HG02642 (cell line): Measurements from ENCODE around the gene CXCL16.
"Not testable (repeated sequence)": the region's sequence is repeated elsewhere in the genome, so short reads cannot be mapped to it uniquely, and the experiment has no call there.

ENCODE experiments used
- ATAC-seq: cut with Tn5 transposase; IDR thresholded peaks from one replicate; pipeline ENCODE4 v1.9.1; 2021; ENCODE audit warnings: mild to moderate bottlenecking; ENCODE audit not compliant: unreplicated experiment, poor library complexity

The CXCL16 gene

DNA sequence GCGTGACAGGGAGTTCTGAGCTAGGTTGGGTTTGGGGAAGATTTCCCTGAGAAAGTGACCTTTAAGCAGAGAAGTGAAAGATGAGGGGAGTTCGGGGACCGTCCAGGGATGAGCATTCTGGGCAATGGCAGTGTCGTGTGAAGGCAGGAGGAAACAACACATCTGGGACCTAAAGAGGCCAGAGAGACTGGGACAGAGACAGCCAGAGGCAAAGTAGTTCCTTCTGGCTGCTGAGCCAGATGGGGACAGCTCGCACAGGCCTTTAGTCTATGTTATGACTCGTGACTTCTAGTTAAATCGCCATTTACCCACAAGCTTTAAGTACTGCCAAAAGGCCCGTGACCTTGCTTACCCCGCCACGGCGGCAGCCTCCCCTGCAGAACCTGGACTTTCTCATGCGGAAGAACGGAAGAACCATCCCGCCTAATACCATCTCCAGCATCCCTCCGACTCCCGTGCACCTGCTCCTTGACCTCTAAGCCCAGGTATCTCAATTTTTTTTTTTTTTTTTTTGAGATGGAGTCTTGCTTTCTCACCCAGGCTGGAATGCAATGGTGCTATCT, 17.0 kb downstream of the CXCL16 start:
- no peak for ATAC-seq

DNA sequence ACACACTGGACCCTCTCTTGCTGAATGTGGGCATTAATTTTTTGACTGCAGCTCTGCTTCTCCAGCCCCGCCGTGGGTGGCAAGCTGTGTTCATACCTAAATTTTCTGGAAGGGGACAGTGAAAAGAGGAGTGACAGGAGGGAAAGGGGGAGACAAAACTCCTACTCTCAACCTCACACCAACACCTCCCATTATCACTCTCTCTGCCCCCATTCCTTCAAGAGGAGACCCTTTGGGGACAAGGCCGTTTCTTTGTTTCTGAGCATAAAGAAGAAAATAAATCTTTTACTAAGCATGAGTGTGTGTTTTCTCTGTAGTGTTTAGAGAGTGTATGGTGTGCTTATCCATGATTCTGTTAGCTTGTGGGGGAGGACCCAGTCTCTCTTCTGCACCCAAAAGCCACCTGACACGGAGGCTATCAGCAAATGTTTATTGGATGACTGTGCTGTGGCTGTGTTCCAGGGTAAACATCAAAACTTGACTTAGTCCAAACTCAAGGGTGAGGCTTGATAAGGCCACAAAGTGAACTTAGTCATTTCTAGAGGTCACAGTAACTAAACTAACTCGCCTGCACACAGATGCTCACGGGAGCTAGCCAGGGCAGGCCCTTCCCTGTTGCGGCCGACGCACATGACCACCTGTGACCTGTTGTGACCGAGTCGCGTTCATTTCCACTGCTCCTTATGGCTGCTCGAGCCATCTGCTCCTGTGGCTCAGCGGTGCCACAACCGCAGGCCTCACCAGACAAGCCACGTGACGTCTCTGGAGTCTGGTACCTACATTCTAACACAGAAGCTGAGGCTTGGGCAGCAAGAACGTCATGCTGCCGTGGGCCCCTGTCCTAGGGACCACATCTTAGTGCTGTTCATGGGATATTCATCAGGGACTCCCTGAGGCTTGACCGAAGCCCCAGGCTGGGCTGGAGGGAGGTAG, 18.3 kb downstream of the CXCL16 start:
- ATAC-seq, result no peak

DNA sequence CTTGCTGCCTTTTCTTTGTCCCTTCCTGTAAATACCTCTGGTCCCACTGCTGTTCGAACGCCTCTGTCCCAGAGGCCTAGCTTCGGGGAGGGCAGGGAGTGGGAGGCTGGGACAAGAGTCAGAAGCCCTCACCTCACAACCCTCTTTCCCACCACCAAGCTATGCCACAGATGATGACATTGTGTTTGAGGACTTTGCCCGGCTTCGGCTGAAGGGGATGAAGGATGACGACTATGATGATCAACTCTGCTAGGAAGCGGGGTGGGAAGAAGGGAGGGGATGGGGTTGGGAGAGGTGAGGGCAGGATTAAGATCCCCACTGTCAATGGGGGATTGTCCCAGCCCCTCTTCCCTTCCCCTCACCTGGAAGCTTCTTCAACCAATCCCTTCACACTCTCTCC, 18.9 kb downstream of the CXCL16 start:
- ATAC-seq, result no peak

DNA sequence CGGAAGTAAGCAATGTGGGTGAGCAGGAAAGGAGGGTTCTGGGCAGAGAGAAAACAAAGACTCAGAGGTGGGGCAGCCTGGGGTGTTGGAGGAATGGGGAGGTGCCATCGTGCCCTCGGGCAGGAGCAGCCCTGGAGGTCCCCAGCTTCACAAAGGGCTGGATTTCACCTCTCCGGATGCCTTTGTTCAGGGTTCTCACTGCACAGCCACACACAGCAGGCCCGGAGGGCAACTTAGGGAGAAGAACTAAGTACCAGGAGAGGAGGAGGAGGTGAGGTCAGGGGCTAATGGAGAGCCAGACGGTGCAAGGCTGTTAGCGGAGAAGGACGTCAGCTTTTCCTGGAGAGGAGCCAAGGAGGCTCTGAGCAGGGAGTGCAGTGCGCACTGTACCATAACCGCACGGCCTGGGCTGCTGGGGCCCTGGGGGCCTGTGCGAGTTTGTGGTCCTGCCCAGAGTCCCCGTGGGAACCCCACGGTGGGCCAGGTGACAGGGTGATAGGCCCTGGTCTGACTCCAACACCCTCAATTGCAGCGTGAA, 20.0 kb downstream of the CXCL16 start:
- no peak for ATAC-seq

DNA sequence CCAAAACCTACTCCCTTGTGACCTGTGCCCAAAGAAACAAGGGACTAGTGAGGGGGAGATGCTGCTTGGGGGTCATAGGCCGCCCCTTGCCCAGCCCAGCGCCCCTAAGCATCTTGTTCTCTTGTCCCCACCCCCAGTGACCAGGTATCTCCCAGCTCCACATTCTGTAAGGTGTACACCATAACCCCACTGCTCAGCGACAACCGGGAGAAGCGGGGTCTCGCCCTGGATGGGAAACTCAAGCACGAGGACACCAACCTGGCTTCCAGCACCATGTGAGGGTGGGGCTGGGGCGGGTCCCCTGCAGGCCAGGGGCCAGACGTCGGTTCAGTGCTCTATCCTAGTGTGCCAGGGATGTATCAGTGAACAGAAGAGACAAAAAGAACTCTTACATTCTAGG, 20.6 kb downstream of the CXCL16 start:
- no peak for ATAC-seq

DNA sequence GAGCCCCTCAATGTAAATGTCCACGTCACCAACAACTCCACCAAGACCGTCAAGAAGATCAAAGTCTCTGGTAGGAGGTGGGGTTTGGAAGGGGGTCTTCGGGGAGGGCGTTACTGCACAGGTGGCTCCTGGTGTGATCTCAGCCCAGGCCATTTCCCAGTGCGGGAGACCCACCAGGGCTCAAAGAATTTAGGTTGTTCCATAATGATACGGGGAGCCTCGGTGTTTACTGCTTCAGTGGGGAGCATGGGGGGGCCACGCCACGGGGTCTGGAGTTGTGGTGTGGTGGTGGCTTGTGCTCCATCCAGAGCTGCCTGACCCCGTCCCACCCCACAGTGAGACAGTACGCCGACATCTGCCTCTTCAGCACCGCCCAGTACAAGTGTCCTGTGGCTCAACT, 21.5 kb downstream of the CXCL16 start:
- no peak for ATAC-seq

DNA sequence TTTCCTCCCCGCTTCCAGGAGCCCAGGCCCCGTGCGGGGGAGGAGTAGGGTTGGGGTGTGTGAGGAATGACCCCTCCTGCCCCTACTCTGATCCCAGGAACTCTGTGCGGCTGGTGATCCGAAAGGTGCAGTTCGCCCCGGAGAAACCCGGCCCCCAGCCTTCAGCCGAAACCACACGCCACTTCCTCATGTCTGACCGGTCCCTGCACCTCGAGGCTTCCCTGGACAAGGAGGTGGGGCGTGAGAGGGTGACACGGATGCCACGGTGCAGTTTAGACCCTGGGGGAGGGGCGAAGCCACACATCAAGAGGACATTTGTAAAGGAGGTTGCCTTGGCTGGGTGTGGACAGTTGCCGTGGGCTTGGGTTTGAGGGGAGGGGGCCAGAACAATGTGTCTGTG, 21.9 kb downstream of the CXCL16 start:
- ATAC-seq, result no peak

DNA sequence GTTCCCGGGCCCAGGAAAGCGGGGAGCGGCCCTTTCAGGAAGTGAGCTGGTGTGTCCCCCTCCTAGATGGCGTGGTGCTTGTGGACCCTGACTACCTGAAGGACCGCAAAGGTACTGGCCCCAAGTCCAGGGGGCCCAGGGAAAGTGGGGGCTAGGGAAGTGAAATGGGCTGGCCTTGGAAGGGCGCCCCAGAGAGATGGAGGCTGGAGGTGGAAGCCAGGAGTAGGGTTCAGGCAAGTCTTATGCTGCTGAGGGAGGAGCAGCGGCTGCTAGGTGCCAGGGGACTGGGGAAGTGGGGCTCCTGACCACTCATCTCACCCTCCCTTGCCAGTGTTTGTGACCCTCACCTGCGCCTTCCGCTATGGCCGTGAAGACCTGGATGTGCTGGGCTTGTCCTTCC, 23.6 kb downstream of the CXCL16 start:
- ATAC-seq, result no peak

DNA sequence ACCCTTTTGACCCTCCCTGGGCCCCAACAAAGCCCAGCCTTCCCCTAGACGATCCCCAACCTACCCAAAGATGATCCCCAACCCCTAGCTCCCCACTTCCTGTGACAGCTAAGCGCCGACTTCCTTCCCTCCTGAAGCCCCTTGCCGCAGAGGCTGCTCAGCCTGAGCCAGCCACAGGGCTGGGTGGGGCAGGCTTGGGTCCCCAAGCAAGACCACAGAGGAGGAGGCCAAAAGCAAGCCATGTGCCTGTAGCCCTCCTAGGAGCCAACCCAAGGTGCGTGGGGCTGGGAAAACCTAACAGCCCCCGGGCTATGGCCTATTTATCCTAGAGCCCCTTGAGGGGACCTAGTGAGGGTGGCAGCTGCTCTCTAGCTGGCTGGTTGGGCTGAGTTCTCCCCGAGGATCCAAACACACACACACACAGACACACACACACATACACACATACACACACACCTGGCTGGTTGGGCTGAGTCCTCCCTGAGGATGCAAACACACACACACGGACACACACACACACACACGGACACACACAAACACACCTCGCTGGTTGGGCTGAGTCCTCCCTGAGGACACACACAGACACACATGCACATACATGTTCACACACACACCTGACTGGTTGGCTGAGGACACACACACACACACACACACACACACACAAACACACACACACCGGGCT, 24.5 kb downstream of the CXCL16 start:
- no peak for ATAC-seq

DNA sequence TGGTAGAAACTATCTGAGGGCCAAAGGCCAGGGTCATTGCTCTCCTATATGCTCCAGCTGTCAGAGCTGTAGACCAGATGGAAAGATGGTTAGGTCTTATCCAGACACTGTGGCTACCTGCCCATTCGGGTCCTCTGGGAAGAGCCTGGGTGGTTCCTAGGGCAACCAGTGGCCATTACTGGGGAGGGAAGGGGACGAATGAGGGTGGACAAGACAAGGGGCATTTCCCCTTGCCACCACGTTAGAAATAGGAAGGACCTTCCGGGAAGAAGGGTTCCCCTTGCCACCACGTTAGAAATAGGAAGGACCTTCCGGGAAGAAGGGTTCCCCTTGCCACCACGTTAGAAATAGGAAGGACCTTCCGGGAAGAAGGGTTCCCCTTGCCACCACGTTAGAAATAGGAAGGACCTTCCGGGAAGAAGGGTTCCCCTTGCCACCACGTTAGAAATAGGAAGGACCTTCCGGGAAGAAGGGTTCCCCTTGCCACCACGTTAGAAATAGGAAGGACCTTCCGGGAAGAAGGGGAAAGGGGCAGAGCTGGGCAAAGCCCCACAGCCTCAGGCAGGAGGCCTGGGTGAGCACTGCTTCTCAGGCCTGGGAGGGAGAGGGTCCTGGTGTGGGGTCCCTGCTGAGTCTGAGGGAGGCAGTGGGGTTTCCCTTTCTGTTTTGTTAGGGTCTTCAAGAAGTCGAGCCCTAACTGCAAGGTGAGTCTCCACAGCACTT, 25.2 kb downstream of the CXCL16 start:
- ATAC-seq, result not testable (repeated sequence)

DNA sequence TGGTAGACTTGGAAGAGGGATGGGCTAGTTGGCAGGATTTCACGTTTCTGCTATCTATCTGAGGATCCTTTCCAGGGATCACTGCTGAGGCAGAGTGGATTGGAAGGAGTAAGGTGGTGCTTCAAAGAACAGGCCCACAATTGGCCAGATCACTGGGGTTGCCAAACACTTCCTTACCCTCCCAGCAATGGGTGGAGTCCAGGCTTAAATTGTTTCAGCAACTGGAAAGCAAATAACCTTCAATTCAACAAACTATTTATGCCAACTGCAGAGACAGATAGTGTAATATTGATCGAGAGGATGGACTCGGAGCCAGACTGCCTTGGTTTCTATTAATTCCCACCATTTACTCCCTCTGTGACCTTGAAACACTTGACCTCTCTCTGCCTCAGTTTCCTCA, 27.2 kb downstream of the CXCL16 start:
- no peak for ATAC-seq

DNA sequence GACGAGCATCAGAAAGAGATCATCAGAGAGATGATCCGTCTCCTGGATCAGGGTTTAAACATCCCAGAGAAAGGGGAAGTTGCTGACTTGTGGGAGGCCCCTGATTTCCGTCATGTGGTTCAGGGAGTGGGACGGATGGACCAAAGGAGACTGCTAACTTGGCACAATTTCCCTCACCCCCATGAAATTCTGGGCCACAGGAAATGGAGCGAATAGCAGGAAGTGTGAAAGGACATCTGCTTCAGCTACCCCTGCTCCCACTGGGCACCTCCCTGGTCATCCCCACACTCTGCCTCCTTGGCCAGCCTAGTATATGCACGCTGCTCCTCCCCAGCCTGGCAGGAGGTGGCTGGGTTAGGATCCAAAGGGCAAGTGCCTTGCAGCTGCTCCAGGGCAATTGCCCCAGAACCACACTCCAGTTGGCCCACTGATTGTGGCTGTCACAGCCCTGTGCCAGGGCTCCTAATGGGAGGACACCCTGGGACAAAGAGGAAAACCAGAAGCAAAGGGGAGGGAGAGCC, 28.0 kb downstream of the CXCL16 start:
- no peak for ATAC-seq

DNA sequence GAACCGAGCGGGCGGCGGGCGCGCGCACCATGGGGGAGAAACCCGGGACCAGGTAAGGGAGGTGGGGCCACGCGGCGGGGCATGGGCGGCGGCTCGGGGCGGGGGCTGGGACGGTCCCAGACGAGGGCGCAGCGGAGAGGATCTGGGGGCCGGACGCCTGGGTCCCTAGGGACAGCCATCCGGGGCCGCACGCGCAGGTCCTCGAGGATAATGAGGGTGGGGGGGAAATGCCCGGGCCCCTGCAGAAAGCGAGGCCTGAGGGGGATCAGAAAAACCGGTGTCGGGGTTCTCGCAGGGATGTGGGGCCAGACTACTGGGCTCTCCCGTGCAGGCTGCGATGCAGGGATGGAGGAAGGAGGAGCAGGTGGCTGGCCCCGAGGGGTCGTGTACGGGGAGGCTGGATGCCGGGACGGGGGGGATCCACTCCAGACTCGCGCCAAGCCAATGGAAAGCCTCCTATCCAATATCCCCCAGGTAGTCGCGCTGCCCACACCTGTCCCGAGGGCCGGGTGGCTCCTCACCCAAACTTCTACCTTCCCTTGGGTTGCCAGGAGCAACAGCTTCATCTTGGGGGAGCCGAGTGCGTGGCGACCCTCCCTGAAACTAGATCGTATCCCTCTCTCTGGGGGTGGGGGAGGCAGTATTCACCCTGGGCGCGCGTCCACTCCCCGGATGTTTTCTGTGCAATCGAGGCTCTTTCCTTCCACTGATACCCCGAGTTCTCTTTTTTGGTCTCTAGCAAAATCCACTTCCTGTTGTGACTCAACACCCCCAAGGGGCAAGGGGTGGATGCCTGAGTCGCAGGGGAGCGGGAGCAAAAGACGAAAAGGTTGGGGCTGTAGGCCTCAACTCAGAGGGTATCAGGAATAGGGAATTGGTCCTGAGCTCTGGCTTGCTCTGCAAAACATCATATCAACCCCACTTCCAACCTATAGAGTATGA, 28.8 kb downstream of the CXCL16 start:
- peak; percentile 9 for ATAC-seq

DNA sequence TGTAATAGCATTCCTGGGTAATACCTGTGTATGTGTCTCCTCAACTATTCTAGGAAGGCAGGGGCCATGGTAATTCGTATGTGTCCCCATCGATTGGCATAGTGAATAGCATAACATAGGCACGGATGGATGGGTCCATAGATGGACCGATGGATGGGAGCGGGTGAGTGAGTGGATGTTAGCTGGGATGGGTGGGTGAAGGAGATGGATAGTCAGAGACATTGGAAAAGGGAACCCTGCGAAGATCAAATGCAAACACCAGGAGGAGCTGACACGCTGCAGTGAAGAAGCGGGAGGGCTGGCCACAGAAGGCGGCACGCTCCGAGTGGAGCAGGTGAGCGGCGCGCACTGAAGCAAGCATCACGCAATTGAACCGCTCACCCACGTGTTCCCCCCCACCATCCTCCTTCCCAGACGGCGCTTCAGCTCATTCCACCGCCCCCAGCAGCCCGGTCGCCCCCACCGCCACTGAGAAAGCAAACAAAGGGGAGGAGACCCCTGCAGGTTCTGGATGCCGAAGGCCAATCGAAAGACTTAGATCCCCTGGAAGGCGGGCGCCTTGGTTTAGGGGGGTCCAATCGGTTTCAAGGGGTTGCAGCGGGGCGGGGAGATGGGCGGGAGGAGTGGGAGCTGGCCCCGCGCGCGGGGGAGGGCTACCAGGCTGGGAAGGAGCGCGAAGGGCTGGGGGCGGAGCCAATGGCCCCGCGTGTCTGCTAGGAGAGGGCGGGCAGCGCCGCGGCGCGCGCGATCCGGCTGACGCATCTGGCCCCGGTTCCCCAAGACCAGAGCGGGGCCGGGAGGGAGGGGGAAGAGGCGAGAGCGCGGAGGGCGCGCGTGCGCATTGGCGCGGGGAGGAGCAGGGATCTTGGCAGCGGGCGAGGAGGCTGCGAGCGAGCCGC, 29.7 kb downstream of the CXCL16 start, which contains the start of gene ARRB2:
Gene ARRB2, plus strand, starts transcription at position 839 of the 899 bp plus-strand sequence. CDS start 90 bp downstream, outside the sequence.
- peak; percentile 83 for ATAC-seq

DNA sequence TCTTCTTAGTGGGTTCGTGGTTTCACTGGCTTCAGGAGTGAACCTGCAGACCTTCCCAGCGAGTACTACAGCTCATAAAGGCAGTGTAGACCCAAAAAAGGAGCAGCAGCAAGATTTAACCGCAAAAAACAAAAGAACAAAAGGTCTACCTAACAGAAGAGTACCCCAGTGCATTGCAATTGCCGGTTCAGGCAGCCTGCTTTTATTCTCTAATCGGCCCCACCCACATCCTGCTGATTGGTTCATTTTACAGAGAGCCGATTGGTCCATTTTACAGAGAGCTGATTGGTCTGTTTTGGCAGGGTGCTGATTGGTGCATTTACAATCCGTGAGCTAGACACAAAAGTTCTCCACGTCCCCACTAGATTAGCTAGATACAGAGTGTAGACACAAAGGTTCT, 31.3 kb downstream of the CXCL16 start:
- ATAC-seq, result no peak

DNA sequence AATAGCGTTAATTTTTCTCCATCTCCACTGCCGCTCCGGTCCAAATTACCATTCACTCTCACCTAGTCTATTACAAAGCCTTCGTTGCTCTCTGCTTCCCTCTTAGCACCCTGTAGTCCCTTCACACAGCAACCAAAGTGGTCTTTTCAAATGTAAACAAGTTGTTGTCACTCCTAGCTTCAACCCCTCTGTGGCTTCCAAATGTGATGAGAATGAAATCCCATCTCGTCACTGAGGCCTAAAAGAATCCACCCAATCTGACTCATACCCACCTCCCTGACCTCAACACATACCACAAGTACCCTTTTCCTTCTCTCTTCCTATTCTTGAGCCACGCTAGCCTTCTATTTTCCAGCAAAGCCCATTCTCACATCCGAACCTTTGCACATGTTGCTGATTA, 33.6 kb downstream of the CXCL16 start:
- no peak for ATAC-seq

DNA sequence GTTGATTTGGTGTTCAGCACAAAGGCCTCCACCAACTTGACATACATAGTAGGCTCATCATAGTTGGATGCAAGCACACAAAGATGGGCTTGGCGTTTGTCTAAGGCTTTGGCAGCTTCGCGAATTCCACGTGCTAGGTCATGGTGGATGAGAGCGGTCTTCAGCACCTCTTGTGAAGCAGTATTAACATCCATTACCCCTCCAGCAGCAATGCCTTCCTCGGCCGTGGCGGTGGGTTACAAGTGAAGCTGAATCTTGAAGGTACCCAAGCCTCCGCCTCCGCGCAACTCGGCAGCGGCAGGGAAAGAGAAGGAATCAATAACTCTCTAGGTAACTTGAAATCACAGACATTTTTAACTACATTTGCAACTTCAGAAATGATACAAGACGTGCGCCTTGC, 34.7 kb downstream of the CXCL16 start:
- ATAC-seq, result no peak

DNA sequence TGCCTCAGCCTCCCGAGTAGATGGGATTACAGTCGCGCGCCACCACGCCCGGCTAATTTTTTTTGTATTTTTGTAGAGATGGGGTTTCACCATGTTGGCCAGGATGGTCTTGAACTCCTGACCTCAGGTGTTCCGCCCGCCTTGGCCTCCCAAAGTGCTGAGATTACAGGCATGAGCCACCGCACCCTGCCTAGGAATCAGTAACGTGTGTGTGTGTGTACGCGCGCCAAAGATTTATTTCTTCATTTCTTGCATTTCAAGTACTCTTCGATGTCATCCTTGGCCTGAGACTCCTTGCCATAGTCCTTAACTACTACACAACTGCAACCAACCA, 35.2 kb downstream of the CXCL16 start:
- ATAC-seq, result not testable (repeated sequence)
